Hepatocyte (in vitro differentiated cells): Measurements from ENCODE around the gene DNAH7. TPM values are rescaled to one million over a fixed set of nuclear protein-coding genes. Genes with fewer than 3 reads are reported as not detected.

Experiments used
- DNase-seq: peaks from one replicate; pipeline ENCODE4 v3.0.0-alpha.2; 2016; ENCODE audit warnings: low spot score
- H2AFZ ChIP-seq: fragments of 200-600 bp; sonication (generic); 2 replicates; pipeline ENCODE4 v1.6.0; 2016; ENCODE audit warnings: antibody characterized with exemption, mild to moderate bottlenecking
- H3K27ac ChIP-seq: fragments of 200-600 bp; sonication (generic); 2 replicates; pipeline ENCODE4 v1.5.1; 2016; ENCODE audit warnings: mild to moderate bottlenecking
- H3K27me3 ChIP-seq: fragments of 200-600 bp; sonication (generic); 2 replicates; pipeline ENCODE4 v1.6.1; 2016
- H3K36me3 ChIP-seq: fragments of 200-600 bp; sonication (generic); replicated peaks from 2 replicates; pipeline ENCODE4 v1.5.1; 2016; ENCODE audit warnings: low read depth; ENCODE audit not compliant: insufficient read depth
- H3K4me1 ChIP-seq: fragments of 200-600 bp; sonication (generic); 2 replicates; pipeline ENCODE4 v1.5.1; 2016; ENCODE audit warnings: mild to moderate bottlenecking, moderate library complexity; ENCODE audit not compliant: insufficient read depth
- H3K4me2 ChIP-seq: fragments of 200-600 bp; sonication (generic); 2 replicates; pipeline ENCODE4 v1.6.0; 2016
- H3K4me3 ChIP-seq: fragments of 200-600 bp; sonication (generic); 2 replicates; pipeline ENCODE4 v1.5.1; 2016; ENCODE audit warnings: mild to moderate bottlenecking
- H3K79me2 ChIP-seq: fragments of 200-600 bp; sonication (generic); 2 replicates; pipeline ENCODE4 v1.6.0; 2017; ENCODE audit warnings: mild to moderate bottlenecking
- H3K9me2 ChIP-seq: fragments of 200-600 bp; sonication (generic); replicated peaks from 2 replicates; pipeline ENCODE4 v1.6.0; 2017; ENCODE audit warnings: mild to moderate bottlenecking; ENCODE audit not compliant: insufficient read depth
- H3K9me3 ChIP-seq: fragments of 200-600 bp; sonication (generic); 2 replicates; pipeline ENCODE4 v1.5.1; 2016; ENCODE audit warnings: low read depth, mild to moderate bottlenecking
- H4K20me1 ChIP-seq: fragments of 200-600 bp; sonication (generic); 2 replicates; pipeline ENCODE4 v1.6.0; 2016; ENCODE audit warnings: mild to moderate bottlenecking; ENCODE audit not compliant: insufficient read depth, poor library complexity, severe bottlenecking
- CTCF ChIP-seq: fragments of 200-600 bp; sonication (generic); IDR thresholded peaks from 2 replicates; pipeline ENCODE4 v1.5.1; 2016; ENCODE audit warnings: antibody characterized with exemption, mild to moderate bottlenecking; ENCODE audit not compliant: poor library complexity
- EZH2 ChIP-seq: fragments of 200-600 bp; sonication (generic); IDR thresholded peaks from 2 replicates; pipeline ENCODE4 v1.6.1; 2016; ENCODE audit warnings: antibody characterized with exemption, mild to moderate bottlenecking, borderline replicate concordance
- EZH2phosphoT487 ChIP-seq: fragments of 200-600 bp; sonication (generic); IDR thresholded peaks from one replicate; pipeline ENCODE4 v1.6.1; 2018; ENCODE audit warnings: antibody characterized with exemption, mild to moderate bottlenecking, low read depth, moderate library complexity; ENCODE audit not compliant: unreplicated experiment, severe bottlenecking
- WGBS: methylation state at CpG from one replicate; pipeline ENCODE4 v1.1.6; 2016; ENCODE audit warnings: low lambda C conversion rate; ENCODE audit errors: missing lambda C conversion rate; 5-methylcytosine and 5-hydroxymethylcytosine counted together
- polyA plus RNA-seq: library from polyadenylated mRNA; unstranded; fragments of >200 nt; fragmentation: Nextera tagmentation; extraction: Ambion mirVana; gene quantifications from 2 replicates; pipeline ENCODE4 v1.2.1, GENCODE V29; 2016
- total RNA-seq: library from RNA; depleted of rRNA; stranded (reverse); fragments of >200 nt; gene quantifications from 2 replicates; pipeline ENCODE4 v1.2.3, GENCODE V29; 2014

DNAH7 gene
- total and polyA plus RNA-seq, 2 experiments from 2014 or later, result 0.29 to 1.2 TPM

- Histone ChIP-seq H3K4me3 (no peak overlapping the region), H4K20me1 (no peaks in the 10 kb centered on the region), H3K4me1 (no peaks in the 10 kb centered on the region), H3K27me3 (no peaks in the 10 kb centered on the region), H3K79me2 (peaks cover 65% of the 10 kb centered on the region), H3K4me2 (no peak overlapping the region), H3K36me3 (no peaks in the 10 kb centered on the region), H3K9me3 (peaks cover 11% of the 10 kb centered on the region), H3K9me2 (no peaks in the 10 kb centered on the region), H3K27ac (no peak overlapping the region), H2AFZ (no peak overlapping the region)
- DNase-seq, result no peak
- 87% methylated on average over 3 of the region's 3 CpGs for WGBS
- TF ChIP-seq EZH2phosphoT487 (no peak), CTCF (no peak), EZH2 (no peak)
Observed at GRCh38 chr2:195697681-195698220, 370.9 kb downstream of the DNAH7 start.

GRCh38 chr2:195696012-195696411, 372.6 kb downstream of the DNAH7 start:
- 97% methylated on average over 1 of the region's 1 CpG for WGBS
- H4K20me1 ChIP-seq, result no peaks in the 10 kb centered on the region
- no peak overlapping the region for H3K4me3 ChIP-seq
- TF ChIP-seq EZH2, result no peak
- no peak for TF ChIP-seq CTCF
- no peak for TF ChIP-seq EZH2phosphoT487
- no peaks in the 10 kb centered on the region for H3K36me3 ChIP-seq
- H3K27me3 ChIP-seq, result no peaks in the 10 kb centered on the region
- H3K27ac ChIP-seq, result no peak overlapping the region
- no peaks in the 10 kb centered on the region for H3K4me1 ChIP-seq
- H3K9me3 ChIP-seq, result peaks cover 11% of the 10 kb centered on the region
- no peak overlapping the region for H3K4me2 ChIP-seq
- H2AFZ ChIP-seq, result no peak overlapping the region
- peaks cover 69% of the 10 kb centered on the region for H3K79me2 ChIP-seq
- DNase-seq, result no peak
- H3K9me2 ChIP-seq, result no peaks in the 10 kb centered on the region

- Histone ChIP-seq H3K27ac (no peak overlapping the region), H3K4me3 (no peak overlapping the region), H3K9me2 (no peaks in the 10 kb centered on the region), H3K4me2 (no peak overlapping the region), H2AFZ (no peak overlapping the region), H4K20me1 (no peaks in the 10 kb centered on the region), H3K36me3 (no peaks in the 10 kb centered on the region), H3K79me2 (peaks cover 67% of the 10 kb centered on the region), H3K4me1 (no peaks in the 10 kb centered on the region), H3K27me3 (no peaks in the 10 kb centered on the region), H3K9me3 (peaks cover 6% of the 10 kb centered on the region)
- 94% methylated on average over 8 of the region's 8 CpGs for WGBS
- no peak for DNase-seq
- TF ChIP-seq EZH2phosphoT487 (no peak), EZH2 (no peak), CTCF (no peak)
Observed at GRCh38 chr2:195695002-195695631, 373.5 kb downstream of the DNAH7 start.
